ENCODE measurements around the gene SEPTIN2. TPM values are rescaled to one million over a fixed set of nuclear protein-coding genes. Genes with fewer than 3 reads are reported as not detected.
"Not testable (repeated sequence)": the region's sequence is repeated elsewhere in the genome, so short reads cannot be mapped to it uniquely, and the experiment has no call there.

SEPTIN2 gene
- total RNA-seq, 1 experiment from 2014 or later: 445 TPM

DNA sequence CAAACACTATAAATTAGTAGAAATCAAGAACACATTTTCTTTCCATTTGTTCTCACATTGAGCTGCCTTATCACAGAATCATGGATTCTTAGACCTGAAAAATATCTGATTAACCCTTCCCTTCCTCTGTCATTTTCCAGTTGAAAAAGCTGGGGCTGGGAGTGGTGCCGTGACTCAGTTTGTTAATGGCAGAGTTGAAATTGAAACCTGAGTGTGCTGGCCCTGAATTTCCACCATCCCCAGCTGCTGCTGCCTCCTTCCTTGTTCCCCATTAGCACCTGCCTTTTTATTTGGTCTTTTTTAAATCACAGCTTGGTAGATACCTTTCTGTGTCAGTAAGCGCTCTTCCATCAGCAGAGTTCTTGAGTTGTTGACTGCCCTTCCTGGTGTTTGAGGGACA is 51.0 kb downstream of the SEPTIN2 start:
- no peak for DNase-seq
- CTCF ChIA-PET: no interaction called here
- TF ChIP-seq, protein P1, sequence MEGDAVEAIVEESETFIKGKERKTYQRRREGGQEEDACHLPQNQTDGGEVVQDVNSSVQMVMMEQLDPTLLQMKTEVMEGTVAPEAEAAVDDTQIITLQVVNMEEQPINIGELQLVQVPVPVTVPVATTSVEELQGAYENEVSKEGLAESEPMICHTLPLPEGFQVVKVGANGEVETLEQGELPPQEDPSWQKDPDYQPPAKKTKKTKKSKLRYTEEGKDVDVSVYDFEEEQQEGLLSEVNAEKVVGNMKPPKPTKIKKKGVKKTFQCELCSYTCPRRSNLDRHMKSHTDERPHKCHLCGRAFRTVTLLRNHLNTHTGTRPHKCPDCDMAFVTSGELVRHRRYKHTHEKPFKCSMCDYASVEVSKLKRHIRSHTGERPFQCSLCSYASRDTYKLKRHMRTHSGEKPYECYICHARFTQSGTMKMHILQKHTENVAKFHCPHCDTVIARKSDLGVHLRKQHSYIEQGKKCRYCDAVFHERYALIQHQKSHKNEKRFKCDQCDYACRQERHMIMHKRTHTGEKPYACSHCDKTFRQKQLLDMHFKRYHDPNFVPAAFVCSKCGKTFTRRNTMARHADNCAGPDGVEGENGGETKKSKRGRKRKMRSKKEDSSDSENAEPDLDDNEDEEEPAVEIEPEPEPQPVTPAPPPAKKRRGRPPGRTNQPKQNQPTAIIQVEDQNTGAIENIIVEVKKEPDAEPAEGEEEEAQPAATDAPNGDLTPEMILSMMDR (IDR thresholded peaks at IDR 0.05; ENCODE audit: unreplicated experiment): no peak
- H3K4me1 Mint-ChIP-seq (ENCODE audit: low read depth, unreplicated experiment): peaks cover 68% of the 10 kb centered on the region
- H3K27me3 Mint-ChIP-seq (ENCODE audit: unreplicated experiment): no peaks in the 10 kb centered on the region
- BruUV-seq (replicated peaks): no TSS peak
- intact Hi-C loops (cut with micrococcal nuclease; ENCODE audit: unreplicated experiment): no loop called here
- H3K4me3 Mint-ChIP-seq (ENCODE audit: low read depth, unreplicated experiment): no peak overlapping the region
- no peaks in the 10 kb centered on the region for H3K9me3 Mint-ChIP-seq (ENCODE audit: low read depth, unreplicated experiment)
- no peak overlapping the region for H3K27ac Mint-ChIP-seq (ENCODE audit: unreplicated experiment)
- H3K36me3 Mint-ChIP-seq (ENCODE audit: insufficient read depth, unreplicated experiment): peaks cover 4% of the 10 kb centered on the region

DNA sequence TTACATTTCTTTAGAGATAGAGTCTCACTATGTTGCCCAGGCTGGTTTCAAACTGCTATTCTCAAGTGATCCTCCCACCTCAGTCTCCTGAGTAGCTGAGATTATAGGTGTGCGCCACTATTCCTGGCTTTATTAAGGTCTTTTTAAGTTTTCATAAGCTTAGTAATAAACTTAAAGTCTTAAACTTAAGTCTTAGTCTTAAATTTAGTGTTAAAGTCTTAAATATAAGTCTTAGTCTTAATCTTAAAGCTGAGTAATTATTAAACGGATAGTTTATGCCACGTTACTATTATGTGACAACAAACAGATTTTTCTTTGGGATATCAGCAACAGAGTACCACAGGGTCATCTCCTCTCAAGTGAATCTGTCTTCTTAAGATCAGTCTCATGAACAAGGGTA is 52.9 kb downstream of the SEPTIN2 start:
- peaks cover 68% of the 10 kb centered on the region for H3K4me1 Mint-ChIP-seq (ENCODE audit: low read depth, unreplicated experiment)
- H3K27ac Mint-ChIP-seq (ENCODE audit: unreplicated experiment): no peak overlapping the region
- TF ChIP-seq, protein P1 (IDR thresholded peaks at IDR 0.05; ENCODE audit: unreplicated experiment): no peak
- no TSS peak for BruUV-seq (replicated peaks)
- intact Hi-C loops (cut with micrococcal nuclease; ENCODE audit: unreplicated experiment): no loop called here
- no peak for DNase-seq
- H3K4me3 Mint-ChIP-seq (ENCODE audit: low read depth, unreplicated experiment): no peak overlapping the region
- H3K27me3 Mint-ChIP-seq (ENCODE audit: unreplicated experiment): no peaks in the 10 kb centered on the region
- no peaks in the 10 kb centered on the region for H3K36me3 Mint-ChIP-seq (ENCODE audit: insufficient read depth, unreplicated experiment)
- H3K9me3 Mint-ChIP-seq (ENCODE audit: low read depth, unreplicated experiment): no peaks in the 10 kb centered on the region
- CTCF ChIA-PET: interaction anchor here (1.2 kb wide), 1 partner anchor 10 kb away, joined by 6 read pairs; no protein-coding TSS in a partner anchor

GRCh38 chr2:241372361-241372992 is 56.8 kb downstream of the SEPTIN2 start:
- no peaks in the 10 kb centered on the region for H3K9me3 Mint-ChIP-seq (ENCODE audit: low read depth, unreplicated experiment)
- TF ChIP-seq, protein P1 (IDR thresholded peaks at IDR 0.05; ENCODE audit: unreplicated experiment): no peak
- peaks cover 69% of the 10 kb centered on the region for H3K4me1 Mint-ChIP-seq (ENCODE audit: low read depth, unreplicated experiment)
- BruUV-seq (replicated peaks): no TSS peak
- CTCF ChIA-PET: interaction anchor here (0.7 kb wide), 1 partner anchor 270 kb away, joined by 4 read pairs; no protein-coding TSS in a partner anchor
- peak overlapping the region; percentile 91 for H3K27ac Mint-ChIP-seq (ENCODE audit: unreplicated experiment)
- H3K4me3 Mint-ChIP-seq (ENCODE audit: low read depth, unreplicated experiment): no peak overlapping the region
- DNase-seq: no peak
- H3K27me3 Mint-ChIP-seq (ENCODE audit: unreplicated experiment): no peaks in the 10 kb centered on the region
- H3K36me3 Mint-ChIP-seq (ENCODE audit: insufficient read depth, unreplicated experiment): peaks cover 13% of the 10 kb centered on the region
- intact Hi-C loops (cut with micrococcal nuclease; ENCODE audit: unreplicated experiment): no loop called here

DNA sequence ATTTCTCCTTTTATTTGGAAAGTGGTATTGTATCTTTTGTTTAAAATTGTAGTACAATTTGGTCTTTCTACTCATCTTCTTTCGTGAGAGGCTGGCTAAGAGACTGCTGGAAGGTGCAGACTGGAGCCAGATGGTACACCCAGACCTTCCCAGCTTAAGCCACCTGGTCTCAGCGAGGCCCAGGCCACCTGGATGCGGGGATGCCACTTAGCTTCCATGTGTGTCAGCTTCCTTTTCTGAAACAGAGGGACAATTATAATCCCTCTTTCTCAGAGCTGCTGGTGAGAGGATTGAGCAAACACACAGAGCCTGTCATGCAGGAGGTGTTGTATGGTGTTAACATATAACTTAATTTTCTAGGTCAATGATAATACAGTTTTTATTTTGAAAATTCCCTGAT is 57.7 kb downstream of the SEPTIN2 start:
- TF ChIP-seq, protein P1 (IDR thresholded peaks at IDR 0.05; ENCODE audit: unreplicated experiment): no peak
- DNase-seq: peak; percentile 5
- no TSS peak for BruUV-seq (replicated peaks)
- no peak overlapping the region for H3K4me3 Mint-ChIP-seq (ENCODE audit: low read depth, unreplicated experiment)
- intact Hi-C loops (cut with micrococcal nuclease; ENCODE audit: unreplicated experiment): no loop called here
- peaks cover 13% of the 10 kb centered on the region for H3K36me3 Mint-ChIP-seq (ENCODE audit: insufficient read depth, unreplicated experiment)
- peak overlapping the region; percentile 91 for H3K27ac Mint-ChIP-seq (ENCODE audit: unreplicated experiment)
- H3K4me1 Mint-ChIP-seq (ENCODE audit: low read depth, unreplicated experiment): peaks cover 70% of the 10 kb centered on the region
- no peaks in the 10 kb centered on the region for H3K27me3 Mint-ChIP-seq (ENCODE audit: unreplicated experiment)
- H3K9me3 Mint-ChIP-seq (ENCODE audit: low read depth, unreplicated experiment): no peaks in the 10 kb centered on the region
- CTCF ChIA-PET: interaction anchor here (1.8 to 2.6 kb wide), 3 partner anchors 10 to 19 kb away, joined by 6 to 11 read pairs (median 7); no protein-coding TSS in a partner anchor

DNA sequence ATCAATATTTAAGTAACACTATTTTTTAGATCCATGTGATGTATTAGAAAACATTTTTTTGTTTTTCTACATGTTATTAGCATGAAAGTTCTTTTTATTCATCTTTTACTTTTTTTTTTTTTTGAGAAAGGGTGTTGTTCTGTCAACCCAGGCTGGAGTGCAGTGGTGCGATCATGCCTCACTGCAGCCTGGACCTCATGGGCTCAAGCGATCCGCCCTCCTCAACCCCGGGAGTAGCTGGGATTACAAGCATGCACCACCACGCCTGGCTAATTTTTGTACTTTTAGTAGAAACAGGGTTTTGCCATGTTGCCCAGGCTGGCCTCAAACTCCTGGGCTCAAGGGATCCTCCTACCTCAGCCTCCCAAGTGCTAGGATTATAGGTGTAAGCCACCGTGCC is 58.2 kb downstream of the SEPTIN2 start:
- Mint-ChIP-seq H3K4me1 (ENCODE audit: low read depth, unreplicated experiment) (peaks cover 71% of the 10 kb centered on the region), H3K27ac (ENCODE audit: unreplicated experiment) (peak overlapping the region; percentile 91), H3K36me3 (ENCODE audit: insufficient read depth, unreplicated experiment) (peaks cover 13% of the 10 kb centered on the region), H3K4me3 (ENCODE audit: low read depth, unreplicated experiment) (peak overlapping the region; percentile 60)
- CTCF ChIA-PET: interaction anchor here (0.6 to 2.6 kb wide), 4 partner anchors 10 to 113 kb away, joined by 3 to 11 read pairs (median 6); no protein-coding TSS in a partner anchor
- H3K9me3 Mint-ChIP-seq (ENCODE audit: low read depth, unreplicated experiment); BruUV-seq (replicated peaks); DNase-seq; H3K27me3 Mint-ChIP-seq (ENCODE audit: unreplicated experiment): not testable (repeated sequence)
- intact Hi-C loops (cut with micrococcal nuclease; ENCODE audit: unreplicated experiment): loop anchor here (2.0 kb wide), 1 partner anchor 15 kb away; no protein-coding TSS in a partner anchor

All from Calu3 (cell line).